Activated T-cell treated with anti-CD3 and anti-CD28 coated beads, Interleukin-2, amount 50 U/mL, for 48 hours (primary cell): ENCODE results near the gene LHFPL2.

Experiments
- DNase-seq, 2 experiments: peaks; one replicate each; pipeline ENCODE4 v3.0.0-alpha.2; 2020

LHFPL2 gene

GRCh38 chr5:78565395-78565794, 83.2 kb downstream of the LHFPL2 start:
- no peak for DNase-seq

DNA sequence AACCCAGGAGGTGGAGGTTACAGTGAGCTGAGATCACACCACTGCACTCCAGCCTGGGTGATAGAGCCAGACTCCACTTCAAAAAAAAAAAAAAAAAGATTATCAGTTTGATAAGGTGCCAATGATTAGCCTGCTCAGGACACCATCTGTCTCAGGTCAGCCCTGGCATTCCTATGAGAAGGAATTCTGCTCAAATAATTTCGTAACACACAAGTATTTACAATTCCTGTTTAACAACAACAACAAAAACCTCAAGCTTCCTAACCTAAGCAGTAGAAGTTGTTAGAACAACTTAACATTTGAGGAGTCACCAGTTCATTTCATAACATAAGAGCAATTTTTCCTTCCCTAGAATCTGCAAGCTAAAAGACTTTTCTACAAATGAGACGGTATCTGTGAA, 85.0 kb downstream of the LHFPL2 start:
- no peak for DNase-seq

GRCh38 chr5:78562714-78563330, 85.8 kb downstream of the LHFPL2 start:
- no peak for DNase-seq

GRCh38 chr5:78562001-78562400, 86.6 kb downstream of the LHFPL2 start:
- no peak for DNase-seq

GRCh38 chr5:78561261-78561660, 87.3 kb downstream of the LHFPL2 start:
- no peak for DNase-seq

DNA sequence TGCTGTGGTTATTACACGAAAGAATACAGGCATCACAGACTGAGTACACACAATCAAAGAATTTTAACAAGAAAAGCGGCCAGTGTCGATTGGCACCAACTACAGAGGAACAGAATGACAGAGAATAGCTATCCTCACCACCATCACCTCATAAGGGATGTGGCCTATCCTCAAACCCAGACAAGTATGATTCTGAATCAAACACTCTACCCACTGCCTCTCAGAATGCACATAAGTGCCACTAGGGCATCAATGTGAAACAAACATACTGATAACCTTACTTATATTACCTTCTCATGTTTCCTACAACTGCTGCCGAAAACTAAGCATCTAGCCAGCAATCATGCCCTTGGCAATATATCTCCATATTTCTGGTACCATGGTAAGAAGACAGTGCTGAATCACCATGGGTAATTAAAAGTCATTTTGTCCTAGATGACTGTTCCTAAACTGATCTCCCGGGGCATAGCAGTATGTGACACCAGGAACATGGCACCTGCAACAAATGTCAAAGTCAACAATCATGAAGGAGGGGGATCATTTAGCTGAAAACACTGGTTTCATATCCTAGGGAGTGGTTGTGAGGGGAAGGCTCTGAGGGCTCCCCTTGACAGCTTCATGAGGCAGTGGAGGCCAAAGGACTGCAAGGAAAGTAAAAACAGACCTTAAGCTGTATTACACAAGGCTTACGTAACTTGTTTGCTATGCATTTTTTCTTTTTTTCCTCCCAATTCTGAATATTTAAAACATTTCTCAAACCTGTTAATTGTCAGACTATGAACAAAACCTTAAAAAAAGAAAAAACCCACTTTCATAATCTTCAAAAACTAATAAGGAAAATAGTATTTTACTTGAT, 88.3 kb downstream of the LHFPL2 start:
- DNase-seq, result no peak

DNA sequence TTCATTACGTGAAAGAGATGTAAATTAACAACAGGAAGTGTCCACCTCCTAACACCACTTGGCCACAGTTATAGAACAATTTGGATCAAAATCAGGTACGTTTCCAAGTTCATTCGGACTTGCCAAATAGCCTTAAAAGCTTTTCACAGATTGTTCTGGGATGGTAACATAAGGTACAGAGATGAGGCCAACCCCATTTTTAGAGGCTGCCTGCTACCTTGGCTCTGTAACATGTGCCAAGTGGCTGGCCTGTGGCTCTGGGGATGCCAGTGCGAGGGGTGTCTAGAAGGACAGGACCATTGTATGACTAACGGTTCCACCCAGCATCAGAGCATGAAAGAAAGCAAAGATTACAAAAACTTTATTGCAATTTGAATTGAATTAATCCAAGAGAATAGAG, 91.0 kb downstream of the LHFPL2 start:
- DNase-seq, result no peak

DNA sequence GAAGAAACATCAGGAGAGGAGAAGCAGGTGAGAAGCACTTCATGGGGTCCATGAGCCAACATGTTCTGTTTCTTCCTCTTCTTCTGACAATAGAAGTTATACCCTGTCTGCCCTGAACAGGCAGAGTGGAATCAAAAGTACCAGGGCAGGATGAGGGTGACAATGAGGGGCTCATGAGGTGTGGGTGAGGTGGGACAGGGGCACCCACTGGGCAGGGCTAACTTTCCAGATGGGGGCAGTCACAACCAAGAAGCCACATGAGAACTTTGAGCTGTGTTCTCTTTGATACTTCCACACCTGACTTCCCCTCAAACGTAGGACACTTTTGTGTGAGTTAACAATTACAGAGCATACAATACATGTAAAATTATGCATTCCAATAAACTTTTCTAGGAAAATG, 92.7 kb downstream of the LHFPL2 start:
- no peak for DNase-seq

GRCh38 chr5:78554670-78555069, 93.9 kb downstream of the LHFPL2 start:
- DNase-seq, result no peak

DNA sequence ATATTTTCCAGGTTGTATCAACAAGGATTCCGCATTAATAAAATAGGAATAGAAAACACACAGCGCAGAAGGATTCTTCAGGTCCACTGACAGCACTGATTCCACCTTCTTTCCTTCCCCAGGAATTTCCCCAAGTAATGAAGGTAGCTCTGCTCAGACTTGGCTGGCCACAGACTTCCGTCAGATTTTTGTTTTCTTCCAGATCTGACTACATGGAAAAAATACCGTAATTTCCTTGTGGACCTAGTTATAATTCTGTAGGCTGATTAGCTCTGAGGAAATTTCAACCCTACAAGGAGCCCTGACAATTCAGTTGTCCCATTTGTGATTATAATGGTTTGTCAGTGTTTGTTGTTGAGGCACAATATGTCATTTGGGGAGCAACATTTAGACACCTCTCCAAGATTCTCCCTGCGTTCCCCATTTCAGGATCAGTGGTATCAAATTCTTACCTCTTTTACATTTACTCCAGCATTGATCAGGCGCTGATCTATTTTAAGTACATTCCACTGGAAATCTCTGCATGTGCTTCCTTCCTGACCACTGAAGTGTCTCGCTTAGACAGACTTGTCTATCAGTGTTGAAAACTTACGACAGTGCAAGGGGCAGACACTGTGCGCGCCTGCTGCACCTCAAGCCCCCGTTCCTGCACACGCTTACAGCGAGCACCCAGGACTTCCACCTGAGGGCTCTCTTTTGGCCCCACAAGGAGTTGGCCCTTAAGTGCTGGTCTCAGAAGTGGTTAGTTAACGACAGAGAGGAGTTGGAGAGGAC, 94.8 kb downstream of the LHFPL2 start:
- no peak for DNase-seq

DNA sequence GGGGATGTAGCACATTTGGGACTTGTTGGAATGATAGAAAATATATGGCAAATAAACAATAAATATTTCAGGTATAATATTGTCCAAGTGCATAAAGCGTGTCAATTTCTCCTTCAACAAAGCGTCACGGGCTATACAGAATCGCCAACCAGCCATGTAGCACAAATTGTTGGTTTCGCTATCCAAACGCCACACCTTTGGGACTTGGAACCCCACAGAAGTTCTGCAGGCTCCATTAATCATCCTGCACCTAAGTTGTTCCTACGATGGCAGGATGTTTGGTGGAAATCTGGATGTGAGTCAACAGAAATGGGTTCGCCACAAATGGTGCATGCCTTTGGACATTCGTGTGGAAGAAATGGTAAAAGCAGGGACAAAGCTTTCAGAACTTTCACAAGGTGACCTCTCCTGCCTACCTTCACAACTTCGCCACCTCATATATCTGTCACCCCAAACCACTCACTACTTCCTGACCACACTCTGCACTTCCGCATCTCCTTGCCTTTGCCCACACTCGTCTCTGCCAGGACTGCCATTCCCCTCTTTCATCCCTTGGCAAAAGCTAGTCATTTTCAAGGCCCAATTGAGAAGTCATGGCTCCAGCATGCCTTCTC, 95.7 kb downstream of the LHFPL2 start:
- DNase-seq, result no peak

- no peak for DNase-seq
Measured at GRCh38 chr5:78550891-78551290, 97.7 kb downstream of the LHFPL2 start.

DNA sequence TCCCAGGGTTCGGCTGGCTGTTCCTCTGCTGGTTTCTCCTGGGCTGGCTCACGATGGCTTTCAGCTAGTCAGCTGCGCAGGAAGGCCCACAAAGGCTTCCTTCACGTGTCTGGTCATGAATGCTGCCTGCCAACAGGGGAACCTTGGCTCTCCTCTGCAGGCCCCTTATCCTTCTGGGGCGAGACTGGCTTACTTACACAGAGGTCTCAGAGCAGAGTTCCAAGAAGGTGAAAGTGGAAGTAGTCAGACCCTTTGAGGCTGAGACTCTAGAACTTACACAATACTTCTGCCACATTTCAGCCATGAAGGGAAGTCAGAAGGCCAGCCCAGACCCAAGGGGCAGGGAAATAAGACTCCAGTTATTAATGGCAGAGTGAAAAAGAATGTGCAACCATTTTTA, 99.5 kb downstream of the LHFPL2 start:
- DNase-seq, result no peak

DNA sequence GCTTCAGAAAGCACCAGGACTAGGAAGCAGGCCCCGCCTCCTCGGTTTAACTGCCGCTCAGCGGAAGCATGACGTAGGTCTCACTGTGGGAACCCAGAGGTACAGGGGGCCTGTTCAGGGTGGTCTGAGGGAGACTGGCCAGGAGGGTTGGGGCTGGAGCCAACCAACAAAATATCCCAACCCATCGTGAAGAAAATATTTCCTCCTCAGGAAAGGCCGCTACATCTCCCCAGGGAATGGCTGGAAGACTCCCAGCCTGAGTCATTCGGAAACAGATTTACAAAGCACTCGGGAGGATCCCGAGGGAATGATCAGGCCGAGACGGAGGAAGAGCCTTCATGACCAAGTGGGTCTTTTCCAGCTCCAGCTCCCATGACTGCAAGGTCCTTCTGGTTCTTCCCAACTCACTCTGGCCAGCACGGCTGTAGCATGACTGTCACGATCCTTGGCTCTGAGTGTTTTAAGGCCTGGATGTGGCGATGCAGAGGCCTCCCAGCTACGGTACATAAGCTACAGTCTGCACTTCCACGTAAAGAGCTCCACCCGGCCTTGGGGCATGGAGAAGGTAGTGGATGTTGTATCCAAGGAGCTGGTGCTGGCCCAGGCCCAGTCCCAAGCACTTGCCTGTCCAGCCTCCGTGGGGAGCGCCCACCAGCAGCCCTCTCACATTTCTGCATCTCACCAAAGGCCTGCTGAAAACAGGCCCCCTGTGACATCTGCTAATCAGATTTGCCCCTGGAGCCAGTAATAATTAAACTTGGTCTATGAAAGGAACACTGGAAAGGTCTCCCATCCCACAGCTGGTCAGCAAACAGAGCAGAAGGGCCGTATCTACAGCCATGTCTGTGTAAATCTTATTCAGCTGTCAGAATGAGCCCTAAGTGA, 100.6 kb downstream of the LHFPL2 start:
- no peak for DNase-seq

DNA sequence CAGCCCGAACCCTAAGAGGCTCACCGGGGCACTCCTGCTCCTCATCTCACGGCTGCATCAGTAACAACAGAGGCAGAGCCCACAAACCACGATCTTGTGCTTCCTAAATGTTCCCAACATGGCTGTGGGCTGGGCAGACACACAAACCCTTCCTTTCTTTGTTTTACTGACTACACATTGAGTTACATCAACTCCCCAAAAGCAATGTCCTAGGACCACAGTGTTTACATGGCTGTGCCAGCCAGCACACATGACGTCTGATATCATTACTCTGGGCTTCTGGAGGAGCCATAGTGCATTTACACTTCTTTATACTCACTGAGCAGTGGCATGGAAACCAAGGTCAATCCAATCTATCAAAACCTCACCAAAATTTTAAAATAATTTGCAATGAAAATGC, 101.4 kb downstream of the LHFPL2 start:
- DNase-seq, result no peak

- no peak for DNase-seq
Measured at GRCh38 chr5:78546276-78546996, 102.1 kb downstream of the LHFPL2 start.

GRCh38 chr5:78545406-78545805, 103.2 kb downstream of the LHFPL2 start:
- no peak for DNase-seq

DNA sequence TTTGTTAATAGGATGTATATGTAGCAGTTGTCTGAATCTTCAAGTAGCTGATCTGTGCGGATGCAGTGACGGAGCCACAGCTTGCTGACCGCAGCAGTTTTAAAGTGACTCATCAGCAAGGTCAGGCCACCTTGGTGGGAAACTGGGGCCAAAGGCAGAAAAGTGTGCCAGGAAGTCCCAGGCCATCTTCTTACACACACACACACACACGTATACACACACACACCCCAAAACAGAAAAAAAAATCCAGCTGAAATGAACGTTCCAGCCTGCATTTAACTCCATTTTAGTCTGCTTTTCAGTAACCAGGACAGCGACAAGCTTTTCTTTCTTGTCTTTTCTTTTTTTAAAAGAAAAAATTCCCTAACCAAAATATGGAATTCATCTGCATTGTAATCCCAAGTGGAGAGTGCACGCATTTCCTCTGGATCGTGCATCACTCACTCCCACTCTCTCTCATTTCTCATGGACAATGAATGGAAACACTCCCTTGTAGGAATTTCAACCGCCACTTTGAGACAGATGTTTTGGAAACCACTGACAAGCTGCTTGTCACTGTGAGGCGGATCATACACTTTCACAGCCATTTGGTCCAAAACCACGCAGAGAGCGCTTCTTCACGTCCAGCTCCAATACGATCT, 103.9 kb downstream of the LHFPL2 start:
- no peak for DNase-seq

- DNase-seq, result no peak
Measured at GRCh38 chr5:78543916-78544315, 104.7 kb downstream of the LHFPL2 start.

DNA sequence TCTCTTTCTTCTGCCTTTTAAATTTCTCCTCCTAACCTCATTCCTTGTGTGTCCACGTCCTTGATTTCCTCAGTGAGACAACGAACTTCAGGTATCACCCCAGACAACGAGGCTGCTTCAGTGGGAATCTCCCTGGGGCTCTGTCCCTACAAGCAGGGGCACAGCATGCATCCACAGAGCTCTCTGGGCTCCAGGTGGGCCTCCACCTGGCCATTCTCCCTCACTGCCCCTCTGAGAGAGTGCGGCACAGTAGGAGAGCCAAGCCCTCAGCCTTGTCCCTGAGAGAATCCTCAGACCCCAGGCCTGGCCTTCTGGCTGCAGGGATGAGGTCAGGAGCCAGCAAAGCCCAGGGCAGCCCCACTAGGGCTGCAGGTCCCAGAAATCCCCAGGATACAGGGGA, 105.3 kb downstream of the LHFPL2 start:
- DNase-seq, result no peak

GRCh38 chr5:78542321-78542840, 106.2 kb downstream of the LHFPL2 start:
- DNase-seq, result no peak
